Forelimb muscle (tissue), 1 donor: ENCODE data around the gene MYO1F. TPM values are rescaled to one million over a fixed set of nuclear protein-coding genes. Genes with fewer than 3 reads are reported as not detected.
"Not testable (repeated sequence)": the region's sequence is repeated elsewhere in the genome, so short reads cannot be mapped to it uniquely, and the experiment has no call there.

Experiments
- DNase-seq: peaks from one replicate; pipeline ENCODE4 v3.0.0-alpha.2; 2013; ENCODE audit warnings: low read depth
- polyA plus RNA-seq: library from polyadenylated mRNA; unstranded; fragments of 120-200 nt; gene quantifications from one replicate; pipeline ENCODE4 v1.2.1, GENCODE V29; 2013; ENCODE audit not compliant: insufficient read length

The MYO1F gene
- polyA plus RNA-seq, 1 donor: 6.7 TPM

GRCh38 chr19:8564866-8565265 lies 12.4 kb downstream of the MYO1F start:
- not testable (repeated sequence) for DNase-seq

GRCh38 chr19:8561075-8561764 lies 16.0 kb downstream of the MYO1F start:
- no peak for DNase-seq

- no peak for DNase-seq
These were observed 18.9 kb downstream of the MYO1F start for GRCh38 chr19:8558325-8558724.

- DNase-seq: no peak
These were observed 19.5 kb downstream of the MYO1F start for GRCh38 chr19:8557642-8558238.

GRCh38 chr19:8553729-8554128 lies 23.5 kb downstream of the MYO1F start:
- not testable (repeated sequence) for DNase-seq

GRCh38 chr19:8552810-8553209 lies 24.4 kb downstream of the MYO1F start:
- no peak for DNase-seq

- no peak for DNase-seq
These were observed 27.2 kb downstream of the MYO1F start for GRCh38 chr19:8550070-8550469.

- no peak for DNase-seq
These were observed 31.5 kb downstream of the MYO1F start for GRCh38 chr19:8545743-8546142.

GRCh38 chr19:8544168-8544567 lies 33.1 kb downstream of the MYO1F start:
- DNase-seq: no peak

GRCh38 chr19:8539621-8540149 lies 37.6 kb downstream of the MYO1F start:
- DNase-seq: no peak

- DNase-seq: no peak
These were observed 40.1 kb downstream of the MYO1F start for GRCh38 chr19:8537099-8537498.

GRCh38 chr19:8536282-8536681 lies 41.0 kb downstream of the MYO1F start:
- no peak for DNase-seq

GRCh38 chr19:8532225-8532624 lies 45.0 kb downstream of the MYO1F start:
- DNase-seq: no peak

GRCh38 chr19:8531470-8531869 lies 45.8 kb downstream of the MYO1F start:
- DNase-seq: no peak

- no peak for DNase-seq
These were observed 47.1 kb downstream of the MYO1F start for GRCh38 chr19:8530061-8530679.

GRCh38 chr19:8529369-8530006 lies 47.8 kb downstream of the MYO1F start:
- no peak for DNase-seq

GRCh38 chr19:8528500-8528899 lies 48.7 kb downstream of the MYO1F start:
- DNase-seq: no peak

GRCh38 chr19:8526345-8527091 lies 50.7 kb downstream of the MYO1F start:
- peak; percentile 68 for DNase-seq

- DNase-seq: no peak
These were observed 51.9 kb downstream of the MYO1F start for GRCh38 chr19:8525401-8525684.

- no peak for DNase-seq
These were observed 57.9 kb downstream of the MYO1F start for GRCh38 chr19:8519388-8519787.

- no peak for DNase-seq
These were observed 58.7 kb downstream of the MYO1F start for GRCh38 chr19:8518536-8518935.
